ENCODE data around the gene CNBP.
"Not testable (repeated sequence)": the region's sequence is repeated elsewhere in the genome, so short reads cannot be mapped to it uniquely, and the experiment has no call there.

CNBP gene

GRCh38 chr3:129204473-129204872 is 20.8 kb upstream of the CNBP start:
- Mint-ChIP-seq H3K27ac (no peak overlapping the region), H3K36me3 (ENCODE audit: low read depth) (no peaks in the 10 kb centered on the region), H3K27me3 (ENCODE audit: low read depth) (no peaks in the 10 kb centered on the region), H3K4me3 (no peak overlapping the region), H3K9me3 (no peaks in the 10 kb centered on the region), H3K4me1 (ENCODE audit: low read depth) (no peaks in the 10 kb centered on the region)

GRCh38 chr3:129199366-129199765 is 15.7 kb upstream of the CNBP start:
- H3K4me3 Mint-ChIP-seq, result no peak overlapping the region
- H3K4me1 Mint-ChIP-seq (ENCODE audit: low read depth), result peaks cover 9% of the 10 kb centered on the region
- H3K36me3 Mint-ChIP-seq (ENCODE audit: low read depth), result no peaks in the 10 kb centered on the region
- no peak overlapping the region for H3K27ac Mint-ChIP-seq
- no peaks in the 10 kb centered on the region for H3K9me3 Mint-ChIP-seq
- no peaks in the 10 kb centered on the region for H3K27me3 Mint-ChIP-seq (ENCODE audit: low read depth)

- H3K9me3 Mint-ChIP-seq, result no peaks in the 10 kb centered on the region
- peaks cover 9% of the 10 kb centered on the region for H3K4me1 Mint-ChIP-seq (ENCODE audit: low read depth)
- no peaks in the 10 kb centered on the region for H3K27me3 Mint-ChIP-seq (ENCODE audit: low read depth)
- H3K36me3 Mint-ChIP-seq (ENCODE audit: low read depth), result no peaks in the 10 kb centered on the region
- no peak overlapping the region for H3K4me3 Mint-ChIP-seq
- no peak overlapping the region for H3K27ac Mint-ChIP-seq
These were observed 13.6 kb upstream of the CNBP start for GRCh38 chr3:129197321-129197720.

GRCh38 chr3:129196601-129197000 is 12.9 kb upstream of the CNBP start:
- H3K4me1 Mint-ChIP-seq (ENCODE audit: low read depth), result peaks cover 9% of the 10 kb centered on the region
- no peaks in the 10 kb centered on the region for H3K36me3 Mint-ChIP-seq (ENCODE audit: low read depth)
- H3K27me3 Mint-ChIP-seq (ENCODE audit: low read depth), result no peaks in the 10 kb centered on the region
- no peaks in the 10 kb centered on the region for H3K9me3 Mint-ChIP-seq
- H3K27ac Mint-ChIP-seq, result no peak overlapping the region
- H3K4me3 Mint-ChIP-seq, result no peak overlapping the region

- no peaks in the 10 kb centered on the region for H3K27me3 Mint-ChIP-seq (ENCODE audit: low read depth)
- H3K4me1 Mint-ChIP-seq (ENCODE audit: low read depth), result peaks cover 9% of the 10 kb centered on the region
- no peaks in the 10 kb centered on the region for H3K36me3 Mint-ChIP-seq (ENCODE audit: low read depth)
- H3K4me3 Mint-ChIP-seq, result no peak overlapping the region
- no peaks in the 10 kb centered on the region for H3K9me3 Mint-ChIP-seq
- H3K27ac Mint-ChIP-seq, result no peak overlapping the region
These were observed 12.1 kb upstream of the CNBP start for GRCh38 chr3:129195731-129196256.

GRCh38 chr3:129189793-129190192 is 6.1 kb upstream of the CNBP start:
- not testable (repeated sequence) for H3K27ac Mint-ChIP-seq; H3K27me3 Mint-ChIP-seq (ENCODE audit: low read depth); H3K4me3 Mint-ChIP-seq; H3K9me3 Mint-ChIP-seq; H3K4me1 Mint-ChIP-seq (ENCODE audit: low read depth); H3K36me3 Mint-ChIP-seq (ENCODE audit: low read depth)

- no peak overlapping the region for H3K4me3 Mint-ChIP-seq
- no peak overlapping the region for H3K27ac Mint-ChIP-seq
- no peaks in the 10 kb centered on the region for H3K27me3 Mint-ChIP-seq (ENCODE audit: low read depth)
- H3K4me1 Mint-ChIP-seq (ENCODE audit: low read depth), result peaks cover 4% of the 10 kb centered on the region
- no peaks in the 10 kb centered on the region for H3K9me3 Mint-ChIP-seq
- H3K36me3 Mint-ChIP-seq (ENCODE audit: low read depth), result peaks cover 4% of the 10 kb centered on the region
These were observed 4.2 kb upstream of the CNBP start for GRCh38 chr3:129187857-129188256.

- Mint-ChIP-seq H3K27ac (no peak overlapping the region), H3K27me3 (ENCODE audit: low read depth) (no peaks in the 10 kb centered on the region)
These were observed 2.1 kb upstream of the CNBP start for GRCh38 chr3:129185783-129186182.

GRCh38 chr3:129184784-129185542 is 1.3 kb upstream of the CNBP start:
- H3K4me1 Mint-ChIP-seq (ENCODE audit: low read depth), result peaks cover 23% of the 10 kb centered on the region

More at GRCh38 chr3:129185783-129186182, 2.1 kb upstream of the CNBP start:
- Mint-ChIP-seq H3K4me1 (ENCODE audit: low read depth) (peaks cover 16% of the 10 kb centered on the region), H3K9me3 (no peaks in the 10 kb centered on the region), H3K4me3 (no peak overlapping the region), H3K36me3 (ENCODE audit: low read depth) (peaks cover 21% of the 10 kb centered on the region)

GRCh38 chr3:129184396-129184657 is 631 bp upstream of the CNBP start:
- Mint-ChIP-seq H3K36me3 (ENCODE audit: low read depth) (peaks cover 27% of the 10 kb centered on the region), H3K4me1 (ENCODE audit: low read depth) (peaks cover 28% of the 10 kb centered on the region), H3K4me3 (peak overlapping the region; percentile 93)

More at GRCh38 chr3:129184784-129185542, 1.3 kb upstream of the CNBP start:
- not testable (repeated sequence) for H3K27ac Mint-ChIP-seq; H3K9me3 Mint-ChIP-seq; H3K27me3 Mint-ChIP-seq (ENCODE audit: low read depth)
- Mint-ChIP-seq H3K36me3 (ENCODE audit: low read depth) (peaks cover 25% of the 10 kb centered on the region), H3K4me3 (peak overlapping the region; percentile 93)

GRCh38 chr3:129182390-129183185 is 1.1 kb downstream of the CNBP start:
- H3K4me1 Mint-ChIP-seq (ENCODE audit: low read depth), result peaks cover 31% of the 10 kb centered on the region
- peaks cover 36% of the 10 kb centered on the region for H3K36me3 Mint-ChIP-seq (ENCODE audit: low read depth)

More at GRCh38 chr3:129184396-129184657, 631 bp upstream of the CNBP start:
- H3K9me3 Mint-ChIP-seq, result no peaks in the 10 kb centered on the region
- H3K27me3 Mint-ChIP-seq (ENCODE audit: low read depth), result no peaks in the 10 kb centered on the region
- H3K27ac Mint-ChIP-seq, result peak overlapping the region; percentile 94

GRCh38 chr3:129181819-129182218 is 1.9 kb downstream of the CNBP start:
- Mint-ChIP-seq H3K36me3 (ENCODE audit: low read depth) (peaks cover 40% of the 10 kb centered on the region), H3K4me1 (ENCODE audit: low read depth) (peaks cover 38% of the 10 kb centered on the region), H3K27ac (peak overlapping the region; percentile 94), H3K27me3 (ENCODE audit: low read depth) (no peaks in the 10 kb centered on the region), H3K4me3 (peak overlapping the region; percentile 93), H3K9me3 (no peaks in the 10 kb centered on the region)

More at GRCh38 chr3:129182390-129183185, 1.1 kb downstream of the CNBP start:
- Mint-ChIP-seq H3K9me3 (no peaks in the 10 kb centered on the region), H3K27me3 (ENCODE audit: low read depth) (no peaks in the 10 kb centered on the region), H3K27ac (peak overlapping the region; percentile 94), H3K4me3 (peak overlapping the region; percentile 93)

GRCh38 chr3:129180461-129180860 is 3.2 kb downstream of the CNBP start:
- H3K4me3 Mint-ChIP-seq, result peak overlapping the region; percentile 93
- H3K27me3 Mint-ChIP-seq (ENCODE audit: low read depth), result no peaks in the 10 kb centered on the region
- no peaks in the 10 kb centered on the region for H3K9me3 Mint-ChIP-seq
- H3K4me1 Mint-ChIP-seq (ENCODE audit: low read depth), result peaks cover 46% of the 10 kb centered on the region
- H3K36me3 Mint-ChIP-seq (ENCODE audit: low read depth), result peaks cover 49% of the 10 kb centered on the region
- H3K27ac Mint-ChIP-seq, result peak overlapping the region; percentile 52

GRCh38 chr3:129176051-129176450 is 7.6 kb downstream of the CNBP start:
- Mint-ChIP-seq H3K27ac (no peak overlapping the region), H3K4me3 (no peak overlapping the region), H3K4me1 (ENCODE audit: low read depth) (peaks cover 49% of the 10 kb centered on the region), H3K9me3 (no peaks in the 10 kb centered on the region), H3K36me3 (ENCODE audit: low read depth) (peaks cover 35% of the 10 kb centered on the region), H3K27me3 (ENCODE audit: low read depth) (no peaks in the 10 kb centered on the region)

- Mint-ChIP-seq H3K4me3 (no peak overlapping the region), H3K36me3 (ENCODE audit: low read depth) (peaks cover 40% of the 10 kb centered on the region), H3K4me1 (ENCODE audit: low read depth) (peaks cover 38% of the 10 kb centered on the region), H3K27ac (no peak overlapping the region), H3K27me3 (ENCODE audit: low read depth) (no peaks in the 10 kb centered on the region), H3K9me3 (no peaks in the 10 kb centered on the region)
These were observed 10.0 kb downstream of the CNBP start for GRCh38 chr3:129173725-129174124.
